AG10803 (cell line): ENCODE results near the gene MOGAT3.

Experiments
- DNase-seq: peaks from one replicate; pipeline ENCODE4 v3.0.0; 2010; ENCODE audit warnings: low read depth
- H3K4me3 ChIP-seq: 2 replicates; pipeline ENCODE4 v1.5.1; 2011; ENCODE audit warnings: mild to moderate bottlenecking, low read length, control low read depth
- CTCF ChIP-seq: conservative IDR thresholded peaks from 2 replicates; pipeline ENCODE4 v1.5.1; 2011; ENCODE audit warnings: mild to moderate bottlenecking, low read length, control low read depth, inconsistent platforms

MOGAT3 gene

GRCh38 chr7:101166648-101166908, 34.3 kb downstream of the MOGAT3 start:
- H3K4me3 ChIP-seq, result no peak overlapping the region
- no peak for DNase-seq
- no peak for TF ChIP-seq CTCF

- no peak for TF ChIP-seq CTCF
- peak overlapping the region; percentile 40 for H3K4me3 ChIP-seq
- DNase-seq, result no peak
These were observed 34.7 kb downstream of the MOGAT3 start for GRCh38 chr7:101165958-101166647.

- no peak for TF ChIP-seq CTCF
- H3K4me3 ChIP-seq, result peak within 1 kb of the TSS; percentile 40
- peak; percentile 92 for DNase-seq
These were observed 35.5 kb downstream of the MOGAT3 start, which contains the start of gene VGF for GRCh38 chr7:101165075-101165957. Gene VGF (minus strand): TSS chr7:101165569. CDS start chr7:101164843, 726 bp downstream.

GRCh38 chr7:101164071-101164840, 36.6 kb downstream of the MOGAT3 start:
- H3K4me3 ChIP-seq, result peak overlapping the region; percentile 30
- DNase-seq, result peak; percentile 65
- TF ChIP-seq CTCF, result no peak

GRCh38 chr7:101163279-101164070, 37.4 kb downstream of the MOGAT3 start:
- peak overlapping the region; percentile 48 for H3K4me3 ChIP-seq
- no peak for DNase-seq
- no peak for TF ChIP-seq CTCF

- 0 out of 2 replicates have a peak overlapping the region, but pooled peaks have one; percentile 17 for H3K4me3 ChIP-seq
- TF ChIP-seq CTCF, result no peak
- peak; percentile 42 for DNase-seq
These were observed 38.1 kb downstream of the MOGAT3 start for GRCh38 chr7:101162551-101163278.
